ENCODE measurements around the gene HOXA10. TPM values are rescaled to one million over a fixed set of nuclear protein-coding genes. Genes with fewer than 3 reads are reported as not detected.

HOXA10 gene
- total RNA-seq (ENCODE audit: low replicate concordance), result 0.29 and 4.9 TPM in 2 replicates
- long read RNA-seq, partial matches to known transcripts, result 0 of 1 reads
- long read RNA-seq, other reads (novel, unspliced or antisense), result 0 of 1 reads

- Mint-ChIP-seq H3K4me1 (ENCODE audit: unreplicated experiment) (peaks cover 10% of the 10 kb centered on the region), H3K27ac (no peak within 1 kb of the TSS), H3K36me3 (no peaks in the 10 kb centered on the region), H3K4me3 (peak within 1 kb of the TSS; percentile 75), H3K27me3 (peaks cover 87% of the 10 kb centered on the region), H3K9me3 (no peaks in the 10 kb centered on the region)
- peak; percentile 70 for DNase-seq (ENCODE audit: extremely low spot score, unreplicated experiment)
- no peak for TF ChIP-seq CTCF (conservative IDR thresholded peaks at IDR 0.05)
These were observed at the start of gene HOXA10 for GRCh38 chr7:27173956-27174873. Gene HOXA10 (minus strand): TSS chr7:27174320. CDS start chr7:27174306, 14 bp downstream.

- H3K27me3 Mint-ChIP-seq, result peaks cover 98% of the 10 kb centered on the region
These were observed 47.2 kb upstream of the HOXA10 start for GRCh38 chr7:27221201-27221797.

GRCh38 chr7:27220440-27220955, 46.4 kb upstream of the HOXA10 start:
- DNase-seq (ENCODE audit: extremely low spot score, unreplicated experiment), result no peak
- no peaks in the 10 kb centered on the region for H3K4me1 Mint-ChIP-seq (ENCODE audit: unreplicated experiment)
- no peaks in the 10 kb centered on the region for H3K36me3 Mint-ChIP-seq
- H3K4me3 Mint-ChIP-seq, result no peak overlapping the region
- no peak for TF ChIP-seq CTCF (conservative IDR thresholded peaks at IDR 0.05)
- H3K9me3 Mint-ChIP-seq, result no peaks in the 10 kb centered on the region
- peaks cover 98% of the 10 kb centered on the region for H3K27me3 Mint-ChIP-seq
- no peak overlapping the region for H3K27ac Mint-ChIP-seq

More at GRCh38 chr7:27221201-27221797, 47.2 kb upstream of the HOXA10 start:
- H3K9me3 Mint-ChIP-seq, result no peaks in the 10 kb centered on the region
- H3K4me1 Mint-ChIP-seq (ENCODE audit: unreplicated experiment), result no peaks in the 10 kb centered on the region
- no peak overlapping the region for H3K27ac Mint-ChIP-seq
- no peak overlapping the region for H3K4me3 Mint-ChIP-seq
- DNase-seq (ENCODE audit: extremely low spot score, unreplicated experiment), result no peak
- H3K36me3 Mint-ChIP-seq, result no peaks in the 10 kb centered on the region
- no peak for TF ChIP-seq CTCF (conservative IDR thresholded peaks at IDR 0.05)

GRCh38 chr7:27219821-27220220, 45.7 kb upstream of the HOXA10 start:
- TF ChIP-seq CTCF (conservative IDR thresholded peaks at IDR 0.05), result no peak
- Mint-ChIP-seq H3K4me3 (no peak overlapping the region), H3K9me3 (no peaks in the 10 kb centered on the region), H3K36me3 (no peaks in the 10 kb centered on the region), H3K4me1 (ENCODE audit: unreplicated experiment) (no peaks in the 10 kb centered on the region), H3K27ac (no peak overlapping the region), H3K27me3 (peaks cover 98% of the 10 kb centered on the region)
- DNase-seq (ENCODE audit: extremely low spot score, unreplicated experiment), result no peak

- no peaks in the 10 kb centered on the region for H3K9me3 Mint-ChIP-seq
- H3K4me1 Mint-ChIP-seq (ENCODE audit: unreplicated experiment), result no peaks in the 10 kb centered on the region
- H3K27me3 Mint-ChIP-seq, result peaks cover 97% of the 10 kb centered on the region
- no peaks in the 10 kb centered on the region for H3K36me3 Mint-ChIP-seq
- no peak for TF ChIP-seq CTCF (conservative IDR thresholded peaks at IDR 0.05)
- no peak overlapping the region for H3K4me3 Mint-ChIP-seq
- no peak for DNase-seq (ENCODE audit: extremely low spot score, unreplicated experiment)
- no peak overlapping the region for H3K27ac Mint-ChIP-seq
These were observed 43.8 kb upstream of the HOXA10 start for GRCh38 chr7:27217951-27218350.

All from type B pancreatic cell (in vitro differentiated cells).